DOHH2 (cell line): ENCODE data around the gene RSPH6A.

Experiments
- H3F3A ChIP-seq: fragments of 200-600 bp; sonication (generic), shearing (Covaris generic); 2 replicates; pipeline ENCODE4 v1.6.0; 2016; ENCODE audit warnings: antibody characterized with exemption, mild to moderate bottlenecking; ENCODE audit not compliant: control insufficient read depth, insufficient read depth
- H3K27ac ChIP-seq: fragments of 200-600 bp; sonication (generic); 2 replicates; pipeline ENCODE4 v1.5.1; 2014; ENCODE audit warnings: low read depth, mild to moderate bottlenecking, low read length, moderate library complexity
- H3K27me3 ChIP-seq: fragments of 200-600 bp; sonication (generic); 2 replicates; pipeline ENCODE4 v1.6.1; 2014; ENCODE audit warnings: mild to moderate bottlenecking, low read length, mixed read lengths; ENCODE audit not compliant: control insufficient read depth
- H3K36me3 ChIP-seq: fragments of 200-600 bp; sonication (generic); 2 replicates; pipeline ENCODE4 v1.6.1; 2014; ENCODE audit warnings: mild to moderate bottlenecking, low read length, moderate library complexity, mixed read lengths; ENCODE audit not compliant: control insufficient read depth
- H3K4me1 ChIP-seq: fragments of 200-600 bp; sonication (generic); 2 replicates; pipeline ENCODE4 v1.6.1; 2014; ENCODE audit warnings: mild to moderate bottlenecking, low read length, mixed read lengths; ENCODE audit not compliant: control insufficient read depth
- H3K4me2 ChIP-seq: fragments of 200-600 bp; sonication (generic); 2 replicates; pipeline ENCODE4 v1.6.0; 2014; ENCODE audit warnings: mild to moderate bottlenecking, low read length, moderate library complexity
- H3K4me3 ChIP-seq: fragments of 200-600 bp; sonication (generic); 2 replicates; pipeline ENCODE4 v1.5.1; 2014; ENCODE audit warnings: mild to moderate bottlenecking, low read length, mixed read lengths
- H3K79me2 ChIP-seq: fragments of 200-600 bp; sonication (generic); 2 replicates; pipeline ENCODE4 v1.6.1; 2014; ENCODE audit warnings: mild to moderate bottlenecking, low read length, mixed read lengths; ENCODE audit not compliant: control insufficient read depth
- H3K9me2 ChIP-seq: fragments of 200-600 bp; sonication (generic); replicated peaks from 2 replicates; pipeline ENCODE4 v1.6.1; 2014; ENCODE audit warnings: mild to moderate bottlenecking, low read length, mixed read lengths; ENCODE audit not compliant: control insufficient read depth
- H3K9me3 ChIP-seq: fragments of 200-600 bp; sonication (generic); 2 replicates; pipeline ENCODE4 v1.6.1; 2014; ENCODE audit warnings: antibody characterized with exemption, low read length, mixed read lengths; ENCODE audit not compliant: control insufficient read depth, insufficient read depth
- H4K20me1 ChIP-seq: fragments of 200-600 bp; sonication (generic); 2 replicates; pipeline ENCODE4 v1.6.0; 2014; ENCODE audit warnings: low read depth, mild to moderate bottlenecking, antibody characterized with exemption, low read length, moderate library complexity; ENCODE audit not compliant: control insufficient read depth, insufficient read depth
- CTCF ChIP-seq: fragments of 200-600 bp; sonication (generic); IDR thresholded peaks from one replicate; pipeline ENCODE4 v1.5.1; 2014; ENCODE audit warnings: antibody characterized with exemption, mild to moderate bottlenecking, low read depth, low read length; ENCODE audit not compliant: poor library complexity, severe bottlenecking
- EZH2phosphoT487 ChIP-seq: fragments of 200-600 bp; sonication (generic); IDR thresholded peaks from 2 replicates; pipeline ENCODE4 v1.6.1; 2017; ENCODE audit warnings: borderline replicate concordance, mild to moderate bottlenecking, antibody characterized with exemption, low read length, moderate library complexity, mixed read lengths

Gene RSPH6A

DNA sequence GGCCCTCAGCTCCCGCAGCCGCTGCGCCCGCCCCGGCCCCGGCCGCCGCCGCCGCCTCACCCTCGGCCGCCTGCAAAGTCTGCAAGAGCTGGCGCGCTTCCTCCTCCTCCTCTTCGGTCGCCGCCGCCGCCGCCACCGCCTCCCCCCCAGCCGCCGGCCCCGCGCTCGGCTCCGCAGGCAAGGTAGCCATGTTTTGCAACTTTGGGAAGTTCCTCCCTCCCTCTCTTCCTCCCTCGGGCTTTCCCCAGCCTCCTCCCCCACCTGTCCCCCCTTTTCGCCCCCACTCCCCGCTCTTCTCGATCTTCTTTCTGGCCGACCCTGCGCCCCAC is 46.5 kb downstream of the RSPH6A start:
- TF ChIP-seq EZH2phosphoT487: no peak
- TF ChIP-seq CTCF: no peak
- peaks cover 8% of the 10 kb centered on the region for H3K27me3 ChIP-seq
- H3K9me3 ChIP-seq: no peaks in the 10 kb centered on the region
- no peaks in the 10 kb centered on the region for H4K20me1 ChIP-seq
- H3K79me2 ChIP-seq: no peaks in the 10 kb centered on the region
- H3K4me3 ChIP-seq: peak overlapping the region; percentile 84
- peak overlapping the region; percentile 98 for H3K4me2 ChIP-seq
- no peaks in the 10 kb centered on the region for H3K36me3 ChIP-seq
- H3K9me2 ChIP-seq: no peaks in the 10 kb centered on the region
- peak overlapping the region; percentile 37 for H3K27ac ChIP-seq
- peaks cover 5% of the 10 kb centered on the region; the same call in 1 of the 2 replicates for H3F3A ChIP-seq
- H3K4me1 ChIP-seq: peaks cover 35% of the 10 kb centered on the region

DNA sequence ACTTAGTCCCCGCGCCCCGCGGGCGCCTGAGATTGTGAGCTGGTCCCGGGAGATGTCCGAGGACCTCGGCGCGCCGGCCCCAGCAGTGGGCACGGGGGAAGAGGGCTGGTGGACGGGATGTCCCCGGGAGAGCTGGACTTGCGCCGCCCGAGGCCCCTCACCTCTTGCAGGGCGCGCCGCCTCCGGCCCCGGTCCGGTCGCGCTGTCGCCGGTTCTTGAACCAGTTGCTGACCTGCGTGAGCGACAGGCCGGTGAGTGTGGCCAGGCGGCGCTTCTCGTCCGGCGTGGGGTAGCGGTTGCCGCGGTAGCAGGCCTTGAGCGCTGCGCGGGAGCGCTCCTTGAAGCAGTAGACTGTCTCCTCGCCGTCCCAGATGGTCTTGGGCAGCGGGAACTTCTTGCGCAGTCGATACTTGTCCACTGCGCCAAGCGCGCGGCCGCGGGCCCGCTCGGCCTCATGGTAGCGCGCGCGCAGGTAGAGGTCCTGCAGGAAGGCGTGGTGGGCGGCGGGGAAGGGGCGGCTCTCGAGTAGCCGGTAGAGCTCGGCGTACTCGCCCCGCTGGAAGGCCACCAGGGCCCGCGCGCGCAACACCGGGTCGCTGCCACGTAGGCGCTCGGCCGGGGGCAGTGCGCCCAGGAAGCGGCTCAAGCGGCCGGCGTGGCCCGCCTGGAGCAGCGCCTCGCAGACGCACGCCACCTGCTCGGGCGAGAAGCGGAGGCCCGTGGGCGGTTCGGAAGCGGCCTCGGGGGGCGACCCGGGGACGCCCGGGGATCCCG is 47.0 kb downstream of the RSPH6A start:
- H3K4me1 ChIP-seq: peaks cover 30% of the 10 kb centered on the region
- no peak overlapping the region for H3K27ac ChIP-seq
- H3K79me2 ChIP-seq: no peaks in the 10 kb centered on the region
- TF ChIP-seq CTCF (no peak), EZH2phosphoT487 (no peak)
- H3K36me3 ChIP-seq: no peaks in the 10 kb centered on the region
- H3K27me3 ChIP-seq: peaks cover 8% of the 10 kb centered on the region
- H3K4me2 ChIP-seq: peak overlapping the region; percentile 98
- no peaks in the 10 kb centered on the region for H3F3A ChIP-seq
- no peaks in the 10 kb centered on the region for H4K20me1 ChIP-seq
- peak overlapping the region; percentile 84 for H3K4me3 ChIP-seq
- H3K9me2 ChIP-seq: no peaks in the 10 kb centered on the region
- no peaks in the 10 kb centered on the region for H3K9me3 ChIP-seq

DNA sequence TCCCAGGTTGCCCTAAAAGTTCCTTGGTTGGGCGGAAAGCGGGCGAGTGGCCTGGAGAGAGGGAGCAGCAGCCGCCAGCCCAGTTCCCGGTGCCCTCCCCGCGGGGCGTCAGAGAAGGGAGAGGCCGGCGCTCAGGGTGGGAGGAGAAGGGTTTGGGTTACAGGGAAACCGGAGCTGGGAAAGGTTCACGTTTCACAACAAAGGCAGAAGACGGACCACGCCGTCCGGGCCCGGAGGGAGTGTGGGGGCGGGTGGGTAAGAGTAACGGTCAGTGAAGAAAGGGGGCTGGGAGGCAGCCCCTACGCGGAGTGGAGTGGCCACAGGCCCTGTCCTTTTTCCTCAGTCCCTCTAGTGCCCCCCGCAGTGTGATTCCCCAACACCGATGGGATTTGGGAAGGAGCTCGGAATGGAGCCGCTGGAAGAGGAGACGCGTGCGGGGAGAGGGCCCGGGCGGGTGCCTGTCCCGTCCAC is 47.7 kb downstream of the RSPH6A start:
- Histone ChIP-seq H3K79me2 (no peaks in the 10 kb centered on the region), H3K4me3 (no peak overlapping the region), H3K9me2 (no peaks in the 10 kb centered on the region), H3K27me3 (peaks cover 8% of the 10 kb centered on the region), H3K36me3 (no peaks in the 10 kb centered on the region), H3K4me1 (peaks cover 24% of the 10 kb centered on the region), H3K9me3 (no peaks in the 10 kb centered on the region), H3K4me2 (peak overlapping the region; percentile 98; the same call in 1 of the 2 replicates), H3K27ac (no peak overlapping the region), H4K20me1 (no peaks in the 10 kb centered on the region), H3F3A (no peaks in the 10 kb centered on the region)
- no peak for TF ChIP-seq CTCF
- TF ChIP-seq EZH2phosphoT487: no peak
